ENCODE results near the gene CMIP. TPM values are rescaled to one million over a fixed set of nuclear protein-coding genes. Genes with fewer than 3 reads are reported as not detected.

CMIP gene
- total RNA-seq, 1 experiment from 2014 or later, result 9.5 TPM

Small RNA genes lying within 50 kb of the gene (small RNA-seq; reads per million reads assigned to genes)
- gene MIR6504 (not detected), gene MIR7854 (not detected)

Other genes with a start within 250 kb of the CMIP start
- not detected in 2 replicates for gene BCO1, start 206.1 kb upstream of the CMIP start, total RNA-seq (2014; rRNA removed; shearing (Covaris generic))
- 5.0 and 5.5 TPM in 2 replicates for gene GAN, start 129.8 kb upstream of the CMIP start, total RNA-seq (2014; rRNA removed; shearing (Covaris generic))